C1 segment of cervical spinal cord (tissue), 14 donors: ENCODE measurements around the gene MAN1A1.
"Not testable (repeated sequence)": the region's sequence is repeated elsewhere in the genome, so short reads cannot be mapped to it uniquely, and the experiment has no call there.

Experiments
- DNase-seq, 14 donors: peaks; one replicate each; lab custom pipeline; 2025; lab: John Stamatoyannopoulos, UW

The MAN1A1 gene

DNA sequence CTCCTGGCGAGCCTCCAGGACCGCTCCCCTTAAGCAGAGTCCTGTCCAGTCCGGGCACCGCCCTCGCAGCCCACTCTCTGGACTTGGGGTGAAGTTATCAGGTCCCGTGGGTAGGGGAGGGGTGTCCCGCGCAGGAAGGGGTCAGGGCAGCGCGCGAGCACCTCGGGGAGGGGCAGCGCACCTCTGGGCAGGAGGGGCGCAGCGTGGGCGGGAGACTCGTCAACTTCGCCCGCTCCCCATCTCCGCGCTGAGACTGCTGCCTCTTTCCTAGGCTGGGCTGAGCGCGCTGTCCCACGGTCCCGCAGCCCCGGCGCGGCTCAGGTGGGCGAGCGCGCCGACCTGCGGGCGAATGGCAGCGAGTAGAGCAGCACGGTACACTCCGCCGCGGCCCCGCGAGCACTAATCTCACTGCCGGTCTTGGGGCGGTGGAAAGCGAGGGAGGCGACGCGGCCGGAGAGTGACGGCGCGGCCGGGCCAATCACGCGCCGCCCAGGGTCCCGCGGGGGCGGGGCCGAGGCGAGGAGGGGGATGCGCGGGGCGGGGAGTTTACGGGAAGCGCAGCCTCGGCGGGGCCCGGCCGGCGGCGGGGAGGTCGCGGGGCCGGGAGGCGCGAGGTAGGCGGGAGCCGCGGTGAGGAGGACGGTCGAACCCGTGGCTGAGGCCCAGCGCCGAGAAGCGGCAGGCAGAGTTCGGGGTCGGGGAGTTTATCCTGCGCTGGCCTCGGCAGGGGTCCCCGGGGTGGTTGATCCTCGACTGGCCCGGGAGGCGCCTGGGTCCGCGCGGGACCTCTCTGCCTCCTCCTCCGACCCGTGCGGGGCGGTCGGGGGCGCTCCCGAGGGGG, at the start of gene MAN1A1:
Gene MAN1A1 (minus strand): TSS at position 401 of the 841 bp plus-strand sequence. CDS start 696 bp downstream, outside the sequence.
- DNase-seq: peak; percentile 19 to 87 (median 64)

DNA sequence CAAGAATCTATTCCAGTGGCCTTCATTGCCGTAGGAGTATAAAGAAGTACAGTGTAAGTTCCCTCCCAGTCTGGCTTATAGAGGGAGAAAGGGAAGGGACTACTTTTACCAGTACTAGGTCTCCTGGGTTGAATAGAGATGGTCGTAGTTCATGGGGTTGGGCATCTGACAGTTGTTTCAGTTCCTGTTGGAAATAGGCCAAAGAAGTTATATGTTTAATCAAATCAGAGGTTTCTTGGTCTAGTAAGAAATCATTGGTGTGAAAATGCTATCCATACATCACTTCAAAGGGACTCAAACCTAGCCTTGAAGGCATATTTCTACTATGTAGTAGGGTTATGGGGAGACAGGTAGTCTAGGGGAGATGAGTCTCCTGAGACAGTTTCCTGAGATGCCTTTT, 45.6 kb upstream of the MAN1A1 start:
- DNase-seq: no peak

DNA sequence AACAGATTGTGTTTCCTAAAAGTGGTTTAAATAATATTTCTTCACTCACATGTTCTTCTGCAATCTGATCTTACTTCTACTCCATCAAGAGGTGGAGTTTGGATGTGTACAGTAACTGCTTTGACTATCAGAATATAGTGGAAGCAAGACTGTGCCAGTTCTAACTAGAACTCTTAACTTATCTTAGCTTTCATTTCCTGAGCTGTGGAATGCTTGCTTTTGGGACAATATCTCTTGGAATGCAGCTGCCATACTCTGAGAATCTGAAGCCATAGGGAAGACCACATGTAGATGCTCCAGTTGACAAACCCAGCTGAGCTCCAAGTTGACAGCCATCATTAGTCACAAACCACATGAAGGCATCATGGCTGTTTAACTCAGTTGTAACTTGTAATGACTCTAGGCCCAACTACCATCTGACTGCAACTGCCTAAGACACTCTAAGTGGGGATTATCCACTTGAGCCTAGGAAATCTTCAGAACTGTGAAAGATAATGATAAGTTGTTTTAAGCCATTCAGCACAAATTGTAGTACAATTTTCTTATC, 40.8 kb upstream of the MAN1A1 start:
- DNase-seq: no peak

- DNase-seq: no peak
These were observed 36.4 kb upstream of the MAN1A1 start for GRCh38 chr6:119385994-119386393.

DNA sequence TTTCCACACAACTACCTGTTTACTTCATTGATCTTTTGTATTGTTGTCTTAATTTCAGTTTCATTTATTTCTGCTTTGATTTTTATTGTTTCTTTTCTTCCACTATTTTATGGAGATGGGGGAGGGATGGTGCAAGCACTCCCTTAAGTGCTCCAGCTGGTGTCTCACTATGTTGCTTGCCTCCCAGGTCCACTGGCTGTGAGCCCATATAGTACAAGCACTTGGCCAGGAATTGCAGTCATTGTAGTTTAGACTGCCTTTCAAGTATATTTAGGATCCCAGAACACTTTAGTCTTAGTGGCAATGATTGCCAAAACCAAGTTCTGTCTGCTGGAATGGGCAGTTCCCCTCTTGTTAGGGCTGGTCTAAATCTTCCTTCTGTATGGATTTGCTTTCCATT, 34.9 kb upstream of the MAN1A1 start:
- DNase-seq: no peak

GRCh38 chr6:119379809-119380208, 30.2 kb upstream of the MAN1A1 start:
- no peak for DNase-seq

- DNase-seq: not testable (repeated sequence)
These were observed 27.5 kb upstream of the MAN1A1 start for GRCh38 chr6:119377043-119377442.

- no peak for DNase-seq
These were observed 20.5 kb upstream of the MAN1A1 start for GRCh38 chr6:119370080-119370479.

DNA sequence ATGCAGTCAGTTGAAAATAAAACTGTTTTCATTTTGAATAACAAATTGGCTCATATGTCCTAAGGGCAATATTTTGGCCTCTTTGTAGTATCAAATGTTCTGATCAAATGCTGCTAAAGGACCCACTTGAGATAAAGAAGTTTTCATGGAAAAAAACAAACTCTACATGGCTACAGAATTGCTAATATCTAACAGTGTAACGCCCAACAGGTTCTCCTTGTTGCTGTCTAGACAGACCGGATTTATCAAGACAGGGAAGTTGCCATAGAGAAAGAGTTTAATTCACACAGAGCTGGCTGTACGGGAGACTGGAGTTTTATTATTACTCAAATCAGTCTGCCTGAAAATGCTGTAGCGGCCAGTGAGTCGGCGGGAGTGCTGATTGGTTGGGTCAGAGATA, 19.4 kb upstream of the MAN1A1 start:
- DNase-seq: no peak

DNA sequence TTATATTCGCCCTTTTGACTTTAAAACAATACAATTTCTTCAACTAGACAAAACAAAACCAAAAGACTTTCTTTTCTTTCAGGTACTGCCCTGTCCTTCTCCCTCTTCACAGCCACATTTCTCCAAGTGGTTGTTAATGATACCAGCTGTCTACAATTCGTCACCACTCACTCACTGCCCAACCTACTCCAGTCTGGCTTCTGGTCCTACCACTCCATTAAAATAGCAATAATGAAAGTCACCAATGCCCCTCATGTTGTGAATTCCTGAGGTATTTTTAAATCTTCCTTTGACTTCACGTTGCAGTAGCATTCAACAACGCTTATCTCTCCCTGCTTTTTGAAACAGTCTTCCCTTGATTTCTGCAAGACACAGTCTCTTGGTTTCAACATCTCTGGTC, 11.6 kb upstream of the MAN1A1 start:
- DNase-seq: no peak

- DNase-seq: no peak
These were observed 10.8 kb upstream of the MAN1A1 start for GRCh38 chr6:119360262-119360915.

- no peak for DNase-seq
These were observed 6.3 kb upstream of the MAN1A1 start for GRCh38 chr6:119355890-119356289.

DNA sequence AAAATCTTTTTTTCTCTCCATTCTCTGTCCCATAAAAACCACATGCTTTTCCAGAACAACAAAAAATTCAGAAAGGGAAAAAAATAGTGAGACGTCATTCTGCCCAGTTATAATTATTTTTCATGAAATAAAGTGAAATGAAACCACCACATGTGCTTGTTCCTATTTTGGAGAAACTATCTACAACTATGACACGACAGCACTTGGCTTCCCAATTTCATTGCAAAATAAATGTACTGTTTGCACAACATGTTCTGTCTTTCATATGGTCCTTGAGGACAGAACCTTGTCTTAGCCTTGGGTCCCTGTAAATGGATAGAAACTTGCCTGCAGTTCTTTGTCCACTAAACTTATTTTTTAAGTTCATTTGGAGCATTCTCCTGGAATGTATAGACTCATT, 5.6 kb upstream of the MAN1A1 start:
- no peak for DNase-seq

- no peak for DNase-seq
These were observed 4.1 kb upstream of the MAN1A1 start for GRCh38 chr6:119353696-119354095.

DNA sequence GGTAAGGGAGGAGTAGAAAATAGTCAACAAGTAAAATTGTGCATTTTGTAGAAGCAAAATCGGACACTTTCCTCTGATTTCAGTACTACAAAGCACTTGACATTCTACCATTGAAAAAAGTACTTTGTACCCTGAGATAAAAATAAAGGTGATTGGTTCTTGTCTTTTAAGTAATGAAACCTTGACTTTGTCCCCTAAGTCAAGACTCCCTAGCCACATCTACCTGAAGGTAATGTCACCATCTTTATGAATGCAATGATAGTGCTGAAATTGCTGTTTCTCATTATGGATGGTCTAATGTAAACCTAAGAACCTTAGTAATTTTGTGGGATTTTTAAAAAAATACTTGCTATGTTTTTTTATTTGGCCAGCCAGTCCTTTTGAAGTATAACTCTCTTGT, 2.4 kb upstream of the MAN1A1 start:
- DNase-seq: no peak

- no peak for DNase-seq
These were observed 1.4 kb upstream of the MAN1A1 start for GRCh38 chr6:119350952-119351372.

DNA sequence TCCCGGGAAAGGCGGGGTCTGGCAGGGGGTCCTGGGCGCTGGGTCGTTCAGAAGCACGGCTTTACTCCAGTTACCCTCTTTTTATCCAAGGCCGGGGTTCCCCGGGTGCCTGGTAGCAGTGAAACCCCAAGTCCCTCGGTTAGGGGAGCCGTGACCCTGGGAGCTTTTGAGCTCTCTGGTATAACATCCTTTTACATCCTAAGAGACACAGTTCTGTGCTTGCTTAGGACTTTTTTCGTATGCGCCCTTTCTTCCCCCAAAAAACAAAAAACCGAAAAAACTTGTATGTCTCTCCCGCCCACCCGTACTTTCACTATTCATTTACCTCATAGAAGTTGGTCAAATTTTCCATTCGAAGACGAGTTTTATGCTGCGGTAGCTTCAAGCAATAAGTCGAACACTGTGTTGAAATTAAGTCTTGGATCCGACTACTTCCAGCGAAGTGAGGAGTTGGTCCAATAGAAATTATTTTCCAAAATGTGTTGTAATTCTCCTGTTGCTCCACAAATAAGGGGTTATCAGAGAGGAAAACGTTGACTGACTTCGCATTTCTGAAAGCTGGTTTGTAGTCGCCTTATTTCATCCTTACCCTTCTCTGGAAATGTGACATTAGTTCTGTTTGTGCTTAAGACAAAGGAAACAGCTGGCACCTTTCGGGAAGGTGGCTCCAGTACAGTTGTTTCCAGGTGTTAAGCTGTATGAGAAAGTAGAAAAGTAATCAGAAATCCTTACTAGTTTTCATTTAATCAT, 816 bp upstream of the MAN1A1 start:
- peak in 2 of 14 donors; percentile 32 to 59 for DNase-seq

- DNase-seq: peak in 2 of 14 donors; percentile 30 to 48
These were observed 707 bp downstream of the MAN1A1 start for GRCh38 chr6:119348748-119349360.

DNA sequence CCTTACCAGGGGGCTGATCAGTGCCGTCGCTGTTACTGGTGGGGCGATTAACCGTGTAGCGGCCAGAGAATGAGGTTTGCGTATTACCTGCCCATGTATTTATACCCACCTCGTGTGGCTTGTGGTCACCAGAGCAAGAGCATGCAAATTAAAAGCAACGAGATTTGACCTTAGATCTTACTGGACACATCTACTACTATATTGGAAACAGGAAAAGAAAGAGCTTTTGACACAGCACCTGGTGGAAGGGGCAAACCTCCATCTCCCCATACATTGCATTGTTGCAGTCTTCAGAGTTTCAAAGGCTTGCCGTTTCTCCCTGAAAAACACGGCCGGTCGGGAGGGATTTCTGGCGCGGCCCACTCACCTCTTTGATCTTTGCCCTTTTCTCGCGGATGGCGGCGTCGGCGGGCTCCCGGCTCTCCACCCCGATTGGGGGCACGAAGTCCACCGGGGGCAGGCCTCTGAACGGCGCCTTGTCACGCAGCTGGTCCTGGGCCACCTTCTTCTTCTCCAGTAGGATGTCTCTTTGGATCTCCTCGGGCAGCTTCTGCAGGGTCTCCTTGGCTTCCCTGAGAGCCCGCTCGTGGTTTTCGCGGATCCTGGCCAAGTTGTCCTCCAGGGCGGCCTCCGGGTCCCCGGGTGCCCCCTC, 1.3 kb downstream of the MAN1A1 start:
- peak in 1 of 14 donors; percentile 44 for DNase-seq

GRCh38 chr6:119347466-119348095, 2.0 kb downstream of the MAN1A1 start:
- peak in 4 of 14 donors; percentile 25 to 36 (median 34) for DNase-seq
